Left ventricle myocardium inferior (tissue), 1 donor: ENCODE results near the gene ATOSA. TPM values are rescaled to one million over a fixed set of nuclear protein-coding genes. Genes with fewer than 3 reads are reported as not detected.

ENCODE experiments used
- DNase-seq: peaks from one replicate; pipeline ENCODE4 v3.0.0-alpha.2; 2020
- H3K27ac ChIP-seq: fragments of 200-600 bp; replicated peaks from 2 replicates; pipeline ENCODE4 v1.8.0; 2021
- H3K27me3 ChIP-seq: fragments of 200-600 bp; 2 replicates; pipeline ENCODE4 v1.8.0; 2021; ENCODE audit warnings: low read depth
- H3K36me3 ChIP-seq: fragments of 200-600 bp; 2 replicates; pipeline ENCODE4 v1.8.0; 2021
- H3K4me1 ChIP-seq: fragments of 200-600 bp; 2 replicates; pipeline ENCODE4 v1.8.0; 2021
- H3K4me3 ChIP-seq: fragments of 200-600 bp; 2 replicates; pipeline ENCODE4 v1.8.0; 2021; ENCODE audit warnings: mild to moderate bottlenecking, moderate library complexity
- H3K9me3 ChIP-seq: fragments of 200-600 bp; replicated peaks from 2 replicates; pipeline ENCODE4 v1.8.0; 2021
- CTCF ChIP-seq: fragments of 200-600 bp; IDR thresholded peaks from 2 replicates; pipeline ENCODE4 v1.8.0; 2021; ENCODE audit warnings: antibody characterized with exemption, mild to moderate bottlenecking, borderline replicate concordance
- intact Hi-C: fragments of 100-400 bp; cut with micrococcal nuclease; formaldehyde crosslinking; loops from one replicate; pipeline ENCODE4 v1.11.0; 2022
- total RNA-seq: library from RNA; stranded (reverse); fragmentation: NEBNext Ultra II Directional; extraction: Animal tissue kit (Norgen Biotek cat#: 25700); gene quantifications from one replicate; pipeline ENCODE4 v1.2.1, GENCODE V29; 2021
- donor health status: DM: no; HTN: yes; CAD: no; lungs with severe emphysema.

ATOSA gene
- total RNA-seq, 1 donor from 2014 or later: 21.8 TPM

- no peak for DNase-seq
- intact Hi-C loops: no loop called here
- Histone ChIP-seq H3K4me3 (no peak overlapping the region), H3K4me1 (peaks cover 92% of the 10 kb centered on the region), H3K9me3 (no peaks in the 10 kb centered on the region), H3K27me3 (no peaks in the 10 kb centered on the region), H3K27ac (peak overlapping the region; percentile 73), H3K36me3 (peaks cover 11% of the 10 kb centered on the region)
- no peak for TF ChIP-seq CTCF
These were observed 25.7 kb downstream of the ATOSA start for GRCh38 chr15:52653431-52653964.

- H3K36me3 ChIP-seq: peaks cover 6% of the 10 kb centered on the region
- no peak for DNase-seq
- no peak overlapping the region for H3K4me3 ChIP-seq
- TF ChIP-seq CTCF: no peak
- intact Hi-C loops: no loop called here
- no peaks in the 10 kb centered on the region for H3K9me3 ChIP-seq
- H3K27me3 ChIP-seq: no peaks in the 10 kb centered on the region
- peaks cover 87% of the 10 kb centered on the region for H3K4me1 ChIP-seq
- peak overlapping the region; percentile 73 for H3K27ac ChIP-seq
These were observed 26.2 kb downstream of the ATOSA start for GRCh38 chr15:52652984-52653383.

- Histone ChIP-seq H3K9me3 (no peaks in the 10 kb centered on the region), H3K36me3 (peaks cover 6% of the 10 kb centered on the region), H3K27me3 (no peaks in the 10 kb centered on the region), H3K4me1 (peaks cover 80% of the 10 kb centered on the region), H3K27ac (peak overlapping the region; percentile 73), H3K4me3 (peak overlapping the region; percentile 50)
- DNase-seq: no peak
- intact Hi-C loops: no loop called here
- no peak for TF ChIP-seq CTCF
These were observed 26.9 kb downstream of the ATOSA start for GRCh38 chr15:52652286-52652685.

- intact Hi-C loops: no loop called here
- DNase-seq: peak; percentile 45
- peaks cover 76% of the 10 kb centered on the region for H3K4me1 ChIP-seq
These were observed 27.3 kb downstream of the ATOSA start for GRCh38 chr15:52651868-52652267.

GRCh38 chr15:52651114-52651513, 28.1 kb downstream of the ATOSA start:
- Histone ChIP-seq H3K27me3 (no peaks in the 10 kb centered on the region), H3K4me3 (peak overlapping the region; percentile 50), H3K4me1 (peaks cover 73% of the 10 kb centered on the region), H3K27ac (peak overlapping the region; percentile 73), H3K9me3 (no peaks in the 10 kb centered on the region), H3K36me3 (peaks cover 13% of the 10 kb centered on the region)
- TF ChIP-seq CTCF: no peak
- DNase-seq: no peak
- intact Hi-C loops: no loop called here

More at GRCh38 chr15:52651868-52652267, 27.3 kb downstream of the ATOSA start:
- Histone ChIP-seq H3K4me3 (peak overlapping the region; percentile 50), H3K27ac (peak overlapping the region; percentile 73), H3K27me3 (no peaks in the 10 kb centered on the region), H3K36me3 (peaks cover 6% of the 10 kb centered on the region), H3K9me3 (no peaks in the 10 kb centered on the region)
- TF ChIP-seq CTCF: no peak
